Stimulated activated CD4-positive, alpha-beta T cell treated with anti-CD3 and anti-CD28 coated beads, Interleukin-4, amount 100 ng/mL, for 4 hours (primary cell): ENCODE data around the gene MMEL1.
"Not testable (repeated sequence)": the region's sequence is repeated elsewhere in the genome, so short reads cannot be mapped to it uniquely, and the experiment has no call there.

Source experiments
- DNase-seq, 2 experiments: peaks; one replicate each; pipeline ENCODE4 v3.0.0-alpha.2; 2020

The MMEL1 gene

DNA sequence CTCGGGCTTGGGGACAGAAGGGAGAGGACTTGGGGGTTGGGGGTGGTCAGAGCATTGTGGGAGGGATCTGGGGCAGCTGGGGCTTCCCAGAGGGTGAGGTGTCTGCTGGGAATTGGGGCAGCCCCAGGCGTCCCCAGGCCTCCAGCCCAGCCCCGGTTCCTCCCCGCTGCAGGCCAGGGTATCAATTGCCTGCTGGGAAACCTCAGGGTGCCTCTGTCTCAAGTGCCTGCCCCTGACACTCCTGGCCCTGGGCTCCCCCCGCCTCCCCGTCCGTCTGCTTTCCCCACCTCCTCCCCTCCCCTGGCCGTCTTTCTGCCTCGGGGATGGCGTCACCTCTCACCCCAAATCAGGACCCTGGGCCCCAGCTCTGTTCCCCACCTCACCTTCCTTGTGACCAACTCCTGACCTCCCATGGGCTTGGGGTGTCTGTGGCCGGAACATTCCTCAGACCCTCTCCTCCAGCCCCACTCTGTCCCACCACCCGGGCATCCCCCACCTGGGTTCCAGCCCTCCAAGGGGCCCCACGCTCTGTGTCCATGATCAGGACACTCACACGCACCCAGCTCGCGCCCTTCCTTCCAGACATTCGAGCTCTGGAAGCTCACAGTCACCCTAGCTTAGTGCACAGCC lies 64.5 kb downstream of the MMEL1 start:
- not testable (repeated sequence) for DNase-seq

- no peak for DNase-seq
These were observed 65.6 kb downstream of the MMEL1 start for GRCh38 chr1:2567083-2567679.

GRCh38 chr1:2566101-2567045 lies 66.4 kb downstream of the MMEL1 start:
- no peak for DNase-seq

DNA sequence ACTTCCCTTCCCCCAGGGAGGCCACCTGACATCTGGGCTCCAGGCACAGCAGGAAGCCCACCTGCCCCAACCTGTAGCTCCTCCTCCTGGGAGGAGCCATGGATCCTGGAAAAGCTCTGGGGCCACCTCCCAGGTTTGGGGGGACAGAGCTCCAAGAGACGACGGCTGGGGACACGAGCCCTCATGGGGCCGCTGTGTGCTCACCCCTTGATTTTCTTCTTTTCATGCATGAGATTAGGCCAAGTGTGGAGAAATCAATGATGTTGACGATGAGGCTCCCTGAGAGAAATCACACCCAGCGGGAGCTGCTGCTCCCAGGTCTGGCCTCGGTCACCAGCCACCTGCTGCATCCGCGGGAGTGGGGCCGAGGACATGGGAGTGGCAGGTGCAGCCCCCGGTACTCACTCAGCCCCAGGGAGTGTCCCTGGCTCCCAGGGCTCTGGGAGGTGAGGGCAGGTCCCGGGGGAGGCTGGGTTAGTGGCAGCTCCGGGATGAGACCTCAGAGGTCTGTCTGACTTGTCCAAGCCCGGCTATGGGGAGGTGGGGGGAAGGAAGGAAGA lies 67.9 kb downstream of the MMEL1 start:
- no peak for DNase-seq

GRCh38 chr1:2564006-2564814 lies 68.6 kb downstream of the MMEL1 start:
- DNase-seq, result no peak

GRCh38 chr1:2563205-2563604 lies 69.6 kb downstream of the MMEL1 start:
- DNase-seq, result no peak

DNA sequence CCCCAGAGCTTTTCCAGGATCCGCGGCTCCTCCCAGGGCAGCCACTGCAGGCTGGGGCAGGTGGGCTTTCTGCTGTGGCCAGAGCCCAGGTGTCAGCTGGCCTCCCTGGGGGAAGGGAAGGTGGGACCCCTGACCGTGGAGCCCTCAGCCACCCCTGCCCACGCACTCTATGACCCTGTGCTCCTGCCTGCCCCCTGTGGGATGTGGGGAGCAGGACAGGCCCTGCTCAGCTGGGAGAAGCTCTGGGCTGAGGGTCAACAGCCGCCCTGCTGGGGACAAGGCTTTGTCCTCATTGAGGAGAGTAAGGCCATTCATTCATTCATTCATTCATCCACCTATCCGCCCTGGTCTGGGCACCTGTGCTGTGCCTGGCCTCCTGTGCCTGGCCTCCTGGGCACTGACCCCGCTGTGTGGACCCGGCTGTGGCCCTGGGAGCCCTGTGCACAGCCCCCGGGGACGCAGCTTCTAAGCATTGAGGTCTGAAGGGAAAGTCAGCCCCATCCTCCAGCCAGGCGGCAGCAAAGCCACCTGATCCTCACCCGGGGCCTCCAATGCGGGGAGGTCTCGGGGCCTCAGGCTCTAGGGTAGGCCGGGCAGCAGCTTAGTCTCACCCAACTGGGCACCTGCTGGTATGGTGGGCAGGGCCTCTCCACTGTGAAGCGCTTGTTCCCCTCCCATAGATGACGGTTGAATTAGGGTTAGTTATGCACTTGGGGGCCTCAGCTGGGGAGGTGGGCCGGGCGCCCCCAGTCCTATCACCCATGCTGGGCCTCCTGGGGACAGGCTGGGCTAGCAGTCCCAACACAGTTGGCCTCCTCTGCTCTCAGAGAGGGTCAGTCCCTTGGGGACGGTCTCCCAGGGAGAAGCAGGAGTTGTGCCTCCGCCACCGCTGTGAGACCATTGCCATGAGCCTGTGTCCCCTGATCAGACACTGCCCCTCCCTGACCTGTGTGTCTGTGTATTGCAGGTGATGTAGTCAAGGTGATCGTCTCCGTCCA lies 70.6 kb downstream of the MMEL1 start:
- DNase-seq, result no peak

DNA sequence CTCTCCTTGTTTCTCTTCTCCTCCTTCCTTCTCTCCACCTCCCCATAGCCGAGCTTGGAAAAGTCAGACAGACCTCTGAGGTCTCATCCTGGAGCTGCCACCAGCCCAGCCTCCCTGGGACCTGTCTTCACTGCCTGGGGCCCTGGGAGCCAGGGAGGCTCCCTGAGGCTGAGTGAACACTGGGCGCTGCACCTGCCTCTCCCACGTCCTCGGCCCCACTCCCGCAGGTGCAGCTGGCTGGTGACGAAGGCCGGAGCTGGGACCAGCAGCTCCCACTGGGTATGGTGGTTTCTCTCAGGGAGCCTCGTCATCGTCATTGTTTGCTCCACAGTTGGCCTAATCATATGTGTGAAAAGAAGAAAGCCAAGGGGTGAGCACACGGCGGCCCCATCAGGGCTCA lies 71.4 kb downstream of the MMEL1 start:
- no peak for DNase-seq

GRCh38 chr1:2560299-2561073 lies 72.3 kb downstream of the MMEL1 start:
- no peak for DNase-seq

GRCh38 chr1:2559509-2560298 lies 73.1 kb downstream of the MMEL1 start:
- no peak for DNase-seq

- no peak for DNase-seq
These were observed 74.0 kb downstream of the MMEL1 start for GRCh38 chr1:2558861-2559260.

DNA sequence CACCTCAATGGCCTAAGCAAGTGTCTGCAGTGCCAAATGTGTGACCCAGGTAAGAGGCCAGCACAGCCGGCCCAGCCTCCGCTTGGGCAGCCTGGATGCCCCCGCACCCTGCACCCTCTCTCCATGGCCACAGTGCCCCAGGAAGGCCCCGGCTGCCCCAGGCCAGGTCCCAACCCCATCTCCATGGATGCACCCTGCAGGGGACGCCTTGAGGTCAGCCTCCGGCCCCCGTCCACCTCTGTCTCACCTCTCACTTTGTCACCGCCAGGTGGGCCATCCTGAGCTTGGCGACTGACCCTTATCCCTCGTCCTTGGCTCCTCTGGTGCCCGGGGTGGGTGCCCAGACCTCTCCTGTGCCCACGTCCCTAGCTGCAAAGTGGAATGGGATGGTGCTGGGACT lies 74.4 kb downstream of the MMEL1 start:
- DNase-seq, result no peak

- DNase-seq, result no peak
These were observed 75.1 kb downstream of the MMEL1 start for GRCh38 chr1:2557482-2558400.

DNA sequence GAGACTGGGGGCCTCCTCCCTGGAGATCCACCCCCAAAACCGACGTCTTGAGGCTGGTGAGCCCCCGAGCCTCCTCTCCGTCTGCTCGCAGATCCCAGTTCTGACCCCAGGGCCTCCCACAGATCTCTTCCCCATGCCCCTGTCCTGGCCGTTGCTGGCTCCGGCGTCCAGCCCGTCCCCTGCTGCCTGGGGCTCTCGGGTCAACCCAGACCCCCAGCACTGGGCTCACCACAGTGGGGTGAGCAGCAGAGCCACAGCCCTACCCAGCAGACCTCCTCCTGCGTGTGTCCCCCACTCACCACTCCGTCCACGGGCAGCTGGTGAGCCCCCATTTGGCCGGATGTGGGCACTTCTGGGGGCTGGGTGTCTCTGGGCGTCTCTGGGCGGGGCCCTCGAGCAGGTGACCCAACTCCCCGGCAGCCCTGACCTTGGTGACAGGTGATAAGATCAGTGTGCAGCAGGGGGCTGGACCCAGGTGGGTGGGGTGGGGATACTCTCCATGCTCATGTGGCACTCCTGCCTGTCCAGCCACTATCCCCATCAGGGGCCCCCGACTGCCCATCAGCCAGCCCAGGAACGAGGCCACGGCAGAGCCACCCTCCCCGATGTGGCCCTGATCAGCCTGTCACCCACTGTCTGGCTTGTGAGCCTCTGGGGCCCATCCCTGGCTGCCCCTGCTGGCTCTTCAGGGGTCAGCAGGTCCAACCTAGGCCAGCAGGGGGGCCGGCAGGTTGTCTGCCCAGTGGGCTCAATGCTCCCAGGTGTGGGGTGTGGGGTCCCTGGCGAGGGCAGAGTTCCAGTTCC lies 75.9 kb downstream of the MMEL1 start:
- peak; percentile 17 to 31 for DNase-seq

DNA sequence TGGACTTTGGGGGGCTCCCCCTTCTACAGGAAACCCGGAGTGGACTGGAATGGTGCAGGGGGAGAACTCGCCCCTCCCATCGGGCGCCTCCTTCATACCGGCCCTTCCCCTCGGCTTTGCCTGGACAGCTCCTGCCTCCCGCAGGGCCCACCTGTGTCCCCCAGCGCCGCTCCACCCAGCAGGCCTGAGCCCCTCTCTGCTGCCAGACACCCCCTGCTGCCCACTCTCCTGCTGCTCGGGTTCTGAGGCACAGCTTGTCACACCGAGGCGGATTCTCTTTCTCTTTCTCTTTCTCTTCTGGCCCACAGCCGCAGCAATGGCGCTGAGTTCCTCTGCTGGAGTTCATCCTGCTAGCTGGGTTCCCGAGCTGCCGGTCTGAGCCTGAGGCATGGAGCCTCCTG lies 76.5 kb downstream of the MMEL1 start, which contains the start of gene TNFRSF14:
Gene TNFRSF14, plus strand, starts transcription at position 95 of the 401 bp plus-strand sequence. Its CDS starts 294 bp downstream, at position 389.
- peak; percentile 66 to 78 for DNase-seq

DNA sequence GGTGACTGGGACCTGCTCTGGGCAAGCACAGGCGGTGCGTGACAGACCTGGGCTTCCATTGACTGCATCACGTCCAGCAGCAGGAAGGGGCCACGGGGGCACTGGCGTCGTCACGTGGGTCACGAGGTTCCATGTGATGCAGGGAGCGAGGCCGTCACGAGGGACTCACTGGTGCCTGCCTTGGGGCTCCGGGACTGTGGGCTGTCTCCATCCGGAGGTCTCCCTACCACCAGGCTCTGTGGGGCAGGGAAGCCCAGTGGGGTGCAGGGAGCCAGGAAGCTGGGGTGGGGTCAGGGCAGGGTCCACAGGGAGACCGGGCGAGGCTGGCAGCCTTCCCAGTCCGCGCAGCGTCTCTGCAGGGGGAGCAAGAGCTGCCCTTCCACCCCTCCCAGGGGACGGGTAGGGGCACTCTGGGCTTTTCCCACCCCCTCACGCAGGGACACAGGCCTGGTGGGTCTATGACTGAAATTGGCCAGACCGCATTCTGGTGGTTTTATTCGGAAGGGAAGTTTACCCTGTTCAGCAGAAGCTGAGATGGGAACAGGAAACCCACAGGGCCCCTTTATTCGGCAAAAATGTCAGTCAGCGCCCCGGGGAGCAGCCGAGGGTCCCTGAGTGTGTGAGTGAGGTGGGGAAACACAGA lies 77.1 kb downstream of the MMEL1 start:
- peak; percentile 63 to 64 for DNase-seq
